NCI-H774 (cell line): ENCODE measurements around the gene ADARB2.

Experiments
- DNase-seq: peaks from one replicate; lab custom pipeline; 2025; lab: John Stamatoyannopoulos, UW

ADARB2 gene

DNA sequence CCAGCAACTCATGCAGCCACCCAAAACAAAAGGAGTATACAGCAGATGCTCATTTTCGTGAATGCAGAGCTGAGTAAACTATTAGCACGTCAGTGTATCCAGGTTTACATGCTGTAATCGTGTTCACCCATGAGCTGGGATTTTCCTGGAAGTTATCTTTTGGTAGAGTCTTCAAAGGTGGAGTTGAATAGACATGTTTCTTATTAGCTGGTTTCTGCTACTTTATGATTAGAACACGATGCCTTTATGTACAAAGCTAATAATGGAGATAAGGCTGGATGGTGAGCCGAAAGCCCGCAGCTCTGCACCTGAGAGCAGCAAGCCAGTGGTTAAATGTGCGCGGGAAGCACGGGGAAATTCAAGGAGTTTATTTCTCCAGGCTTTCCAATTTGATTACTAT is 123.8 kb downstream of the ADARB2 start:
- DNase-seq, result no peak

- DNase-seq, result no peak
Measured at GRCh38 chr10:1612908-1613307, 124.4 kb downstream of the ADARB2 start.

- no peak for DNase-seq
Measured at GRCh38 chr10:1611936-1612550, 125.3 kb downstream of the ADARB2 start.

- DNase-seq, result no peak
Measured at GRCh38 chr10:1610986-1611770, 126.1 kb downstream of the ADARB2 start.

DNA sequence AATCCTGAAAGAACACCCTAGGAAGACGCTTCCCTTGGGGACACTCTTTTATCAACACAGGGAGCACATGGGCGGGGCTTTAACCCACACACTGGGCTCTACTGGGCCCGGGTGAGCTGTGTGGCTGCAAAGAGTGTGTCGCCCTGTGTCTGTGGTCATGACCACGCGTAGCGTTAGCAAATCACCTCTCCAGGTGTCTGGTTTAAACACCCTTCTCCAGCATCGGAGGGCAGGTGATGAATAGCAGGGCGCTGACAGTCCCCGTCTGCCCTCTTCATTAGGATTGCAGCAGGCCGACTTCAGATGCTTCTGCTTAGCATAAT is 127.7 kb downstream of the ADARB2 start:
- DNase-seq, result no peak

- no peak for DNase-seq
Measured at GRCh38 chr10:1608851-1609647, 128.3 kb downstream of the ADARB2 start.

DNA sequence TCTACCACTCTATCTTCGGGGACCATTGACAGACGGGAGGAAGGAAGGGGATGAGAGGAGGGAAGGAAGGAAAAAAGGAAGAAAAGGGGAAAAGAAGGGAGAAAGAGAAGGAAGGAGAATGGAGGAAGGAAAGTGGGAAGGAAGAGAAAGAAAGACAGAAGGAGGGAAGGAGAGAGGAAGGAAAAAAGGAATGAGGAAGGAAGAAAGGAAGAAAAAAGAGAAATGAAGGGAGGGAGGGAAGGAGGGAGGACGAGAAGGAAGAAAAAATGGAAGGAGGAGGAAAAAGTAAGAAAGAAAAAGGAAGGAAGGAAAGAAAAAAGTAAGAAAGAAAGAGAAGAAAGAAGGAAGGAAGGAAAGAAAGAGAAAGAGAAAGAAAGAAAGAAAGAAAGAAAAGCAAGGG is 128.9 kb downstream of the ADARB2 start:
- no peak for DNase-seq

- DNase-seq, result no peak
Measured at GRCh38 chr10:1607466-1607865, 129.9 kb downstream of the ADARB2 start.

- no peak for DNase-seq
Measured at GRCh38 chr10:1605999-1606940, 131.1 kb downstream of the ADARB2 start.

GRCh38 chr10:1605121-1605520 is 132.2 kb downstream of the ADARB2 start:
- no peak for DNase-seq

DNA sequence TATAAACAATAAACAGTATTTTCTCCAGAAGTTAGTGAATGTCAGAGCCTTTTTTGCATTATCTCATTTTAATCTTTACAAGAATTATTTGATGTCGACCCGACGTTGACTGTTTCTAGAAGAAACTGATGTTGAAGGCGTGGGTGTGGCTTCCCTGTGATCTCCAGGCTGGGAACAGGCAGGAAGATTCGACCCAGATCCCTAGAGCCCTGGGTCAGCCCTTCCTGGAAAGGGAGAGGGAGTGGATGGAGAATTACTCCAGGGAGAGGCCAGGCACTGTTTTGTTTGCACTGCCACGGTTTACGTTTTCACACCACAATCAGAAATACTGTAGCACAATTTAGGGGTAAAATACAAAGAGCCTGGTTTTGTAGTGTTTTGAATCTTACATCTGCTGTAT is 133.1 kb downstream of the ADARB2 start:
- DNase-seq, result no peak

GRCh38 chr10:1603181-1603580 is 134.1 kb downstream of the ADARB2 start:
- no peak for DNase-seq

GRCh38 chr10:1602037-1602484 is 135.3 kb downstream of the ADARB2 start:
- no peak for DNase-seq

- no peak for DNase-seq
Measured at GRCh38 chr10:1601406-1601805, 135.9 kb downstream of the ADARB2 start.

DNA sequence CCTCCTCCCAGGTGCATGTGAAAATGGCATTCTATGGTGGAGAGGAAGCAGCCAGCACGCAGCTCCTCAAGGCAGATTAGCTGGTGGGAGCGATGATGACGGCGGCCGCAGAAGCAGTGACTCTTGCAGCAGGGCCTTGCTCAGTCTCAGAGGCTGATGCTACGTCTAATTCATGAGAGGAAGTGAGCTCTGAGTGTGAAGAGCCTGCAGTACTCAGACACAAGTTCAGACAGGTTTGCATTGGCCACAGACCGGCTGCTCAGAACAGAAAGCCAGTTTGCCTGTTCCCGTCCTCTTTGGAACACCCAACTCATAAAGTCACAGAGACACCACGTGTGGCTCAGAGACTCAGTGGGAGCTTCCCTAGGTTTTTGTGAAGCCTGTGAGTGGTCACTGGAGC is 136.5 kb downstream of the ADARB2 start:
- DNase-seq, result no peak

DNA sequence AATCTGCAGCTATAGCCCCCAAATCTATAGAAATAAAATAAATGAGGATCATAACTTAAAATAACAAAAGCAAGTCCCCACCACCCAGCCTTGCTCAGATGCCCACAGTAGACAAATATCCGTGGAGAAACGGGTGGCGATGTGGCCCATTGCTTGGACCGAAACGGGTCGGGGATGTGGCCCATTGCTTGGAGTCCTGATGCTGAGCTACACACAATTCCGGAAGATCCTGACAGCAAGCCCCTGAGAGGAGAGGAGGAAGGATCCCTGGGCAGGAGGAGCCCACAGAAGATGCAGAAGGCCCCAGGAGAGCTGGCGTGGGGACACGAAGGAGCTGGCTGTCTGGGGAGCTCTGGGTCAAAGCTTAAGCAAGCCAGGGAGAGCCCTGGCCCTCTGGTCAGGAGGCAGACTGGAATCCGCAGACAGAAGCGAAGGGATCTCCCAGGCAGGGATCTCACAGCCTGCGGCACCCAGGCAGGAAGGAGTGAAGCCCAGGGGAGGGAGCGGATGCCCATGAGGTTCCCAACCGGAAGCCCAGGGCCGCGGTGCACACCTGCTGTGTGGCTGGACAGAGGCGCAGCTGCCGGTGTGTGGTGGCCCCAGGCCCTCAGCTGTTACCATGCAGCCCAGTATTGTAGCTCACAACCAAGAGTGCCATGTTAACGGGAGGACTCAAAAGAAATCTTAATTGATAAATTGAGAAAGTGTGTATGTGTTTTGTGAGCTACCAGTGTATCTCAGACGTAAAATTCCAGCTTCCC is 138.8 kb downstream of the ADARB2 start:
- no peak for DNase-seq

DNA sequence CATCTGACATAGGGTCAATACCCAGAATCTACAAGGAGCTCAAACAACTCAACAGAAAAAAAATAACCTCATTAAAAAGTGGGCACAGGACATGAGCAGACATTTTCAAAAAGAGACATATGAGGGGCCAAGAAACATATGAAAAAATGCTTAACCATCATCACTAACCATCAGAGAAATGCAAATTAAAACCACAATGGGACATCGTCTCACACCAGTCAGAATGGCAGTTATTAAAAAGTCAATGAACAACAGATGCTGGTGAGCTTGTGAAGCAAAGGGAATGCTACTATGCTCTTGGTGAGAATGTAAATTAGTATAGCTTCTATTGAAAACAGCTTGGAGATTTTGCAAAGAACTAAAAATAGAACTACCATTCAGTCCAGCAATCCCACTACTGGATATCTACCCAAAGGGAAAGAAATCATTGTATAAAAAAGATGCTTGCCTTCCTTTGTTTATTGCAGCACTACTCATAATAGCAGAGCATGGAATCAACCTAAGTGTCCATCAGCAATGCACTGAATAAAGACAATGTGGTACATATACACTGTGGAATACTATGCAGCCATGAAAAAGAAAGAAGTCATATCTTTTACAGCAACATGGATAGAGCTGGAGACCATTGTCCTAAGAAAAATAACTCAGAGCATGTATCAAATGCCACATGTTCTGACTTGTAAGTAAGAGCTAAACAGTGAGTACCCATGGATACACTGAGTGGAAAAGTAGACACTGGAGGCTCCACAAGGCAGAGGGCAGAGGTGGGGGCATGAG is 139.8 kb downstream of the ADARB2 start:
- DNase-seq, result no peak

DNA sequence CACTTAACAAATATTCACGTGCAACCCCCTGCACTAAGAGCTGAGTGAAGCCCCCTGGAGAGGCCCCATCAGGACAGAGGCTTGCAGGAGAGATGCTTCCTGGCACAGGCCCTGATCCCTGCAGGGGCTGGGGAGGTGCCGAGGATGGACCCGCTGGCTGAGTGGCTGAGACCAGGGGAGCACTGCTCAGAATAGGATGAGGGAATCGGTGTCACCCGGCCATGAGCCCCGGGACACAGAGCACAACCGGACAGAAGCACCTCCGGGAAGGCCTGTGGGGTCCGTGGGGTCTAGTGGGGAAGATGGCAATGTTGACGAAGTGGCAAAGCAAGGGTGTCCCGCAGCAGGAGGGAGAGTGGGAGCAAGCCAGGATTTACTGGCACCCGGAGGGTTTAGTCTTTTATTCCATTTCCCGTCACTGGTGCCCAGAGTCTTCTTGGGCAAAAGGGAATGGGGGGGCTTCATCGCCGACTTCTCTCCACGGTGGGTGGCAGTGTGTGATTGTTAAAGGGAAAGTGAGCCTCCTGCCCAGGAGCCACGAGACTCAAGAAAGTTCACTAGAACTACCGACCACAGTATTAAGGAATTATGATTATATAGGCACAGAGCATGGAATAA is 140.7 kb downstream of the ADARB2 start:
- DNase-seq, result no peak

GRCh38 chr10:1595726-1596125 is 141.6 kb downstream of the ADARB2 start:
- DNase-seq, result no peak

DNA sequence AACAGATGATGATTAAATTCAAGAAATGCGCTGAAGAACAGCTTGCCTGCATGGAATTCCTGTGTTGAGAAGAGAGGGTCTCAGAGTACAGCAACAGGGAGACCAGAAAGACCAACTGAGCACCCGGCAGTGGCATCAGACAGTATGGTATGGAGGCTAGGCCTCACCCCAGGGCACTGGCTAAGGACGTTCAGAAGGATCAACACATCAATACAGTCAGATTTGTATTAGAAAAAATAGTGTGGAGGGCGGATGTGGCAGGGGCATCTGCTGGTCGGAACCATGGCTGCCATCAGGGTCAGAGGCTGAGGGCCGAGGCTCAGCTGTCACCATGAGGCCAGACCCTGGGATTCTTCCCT is 142.1 kb downstream of the ADARB2 start:
- no peak for DNase-seq
